Germinal center (tissue), 1 donor: ENCODE measurements around the gene EMCN.
"Not testable (repeated sequence)": the region's sequence is repeated elsewhere in the genome, so short reads cannot be mapped to it uniquely, and the experiment has no call there.

Source experiments
- DNase-seq: peaks from one replicate; pipeline ENCODE4 v3.0.0; 2012; ENCODE audit warnings: mixed read lengths, low spot score

EMCN gene

DNA sequence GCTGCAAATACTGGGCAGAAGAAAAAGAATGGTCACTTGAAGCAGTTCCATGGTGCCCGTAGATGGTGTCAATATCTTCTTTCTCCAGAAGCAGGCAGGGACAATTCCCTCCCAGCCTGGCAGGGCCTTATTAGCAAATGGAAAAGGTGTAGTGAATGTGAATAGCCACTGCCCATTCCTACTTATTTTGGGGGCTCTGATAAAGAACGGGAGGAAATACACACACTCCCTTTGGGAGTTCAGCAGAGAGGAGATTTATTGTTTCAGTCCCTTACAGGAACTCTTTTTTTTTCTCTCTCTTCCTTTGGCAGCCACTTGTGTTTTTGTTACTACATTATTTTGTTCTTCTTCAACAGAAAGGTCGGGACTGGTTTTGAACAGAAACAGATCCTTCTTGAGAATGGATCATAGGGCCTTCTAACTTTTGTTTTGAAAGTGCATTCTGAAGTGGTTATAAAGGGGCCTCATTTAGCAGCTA lies at the start of gene EMCN:
TSS of gene EMCN (minus strand) at position 159 of the 478 bp plus-strand sequence. CDS start at position 51, 108 bp downstream.
- DNase-seq: no peak

DNA sequence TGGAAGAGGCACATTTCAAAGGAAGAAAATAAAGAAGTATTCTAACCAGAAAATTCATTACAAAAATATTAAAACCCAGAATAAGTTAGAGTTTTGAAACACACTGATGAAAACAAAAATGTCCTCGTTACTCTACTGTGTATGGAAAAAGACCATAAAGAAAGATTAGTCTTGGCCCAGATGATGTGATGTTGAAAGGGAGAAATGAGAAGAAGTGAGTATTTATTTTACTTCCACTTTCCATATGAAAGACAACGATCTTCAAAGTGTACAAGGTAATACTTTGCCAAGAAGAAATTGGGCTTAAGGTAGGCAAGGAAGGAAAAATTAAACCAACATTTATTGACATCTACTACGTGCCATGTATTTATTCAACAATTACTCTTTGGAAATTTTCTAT lies 48.6 kb upstream of the EMCN start:
- no peak for DNase-seq

GRCh38 chr4:100557306-100557705 lies 39.5 kb upstream of the EMCN start:
- no peak for DNase-seq

DNA sequence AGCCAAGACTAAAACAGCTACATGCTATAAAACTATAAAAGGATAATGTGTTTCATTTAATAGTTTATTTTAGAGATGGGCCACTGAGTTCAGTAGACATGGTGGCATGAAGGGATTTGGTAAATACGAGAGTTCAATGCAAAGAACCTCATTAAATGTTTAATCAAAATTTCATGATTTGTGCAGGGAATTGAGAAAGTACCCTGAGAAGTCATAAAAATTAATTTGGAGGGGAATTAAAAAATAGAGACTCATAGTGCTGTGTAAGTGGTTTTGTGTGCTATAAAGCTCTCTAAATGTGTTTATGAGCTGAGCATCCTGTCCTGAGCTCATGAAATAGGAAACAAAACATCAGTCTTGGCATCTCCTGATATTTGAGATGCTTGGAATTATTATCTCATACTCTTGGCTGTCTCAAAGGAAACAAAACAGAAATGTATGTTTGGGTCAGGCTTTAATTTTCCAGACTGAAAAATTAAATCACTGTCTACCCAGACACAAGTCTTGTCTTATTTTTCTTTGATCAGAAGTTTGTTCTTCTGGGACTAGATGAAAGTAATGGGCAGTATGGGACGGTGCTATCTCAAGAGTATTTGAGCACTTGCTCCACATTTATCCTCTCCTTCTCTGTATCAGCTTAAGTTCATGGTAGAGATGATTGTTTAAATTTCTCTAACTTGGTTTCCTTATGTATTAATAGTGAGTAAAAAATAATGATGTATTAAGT lies 38.0 kb upstream of the EMCN start:
- no peak for DNase-seq

DNA sequence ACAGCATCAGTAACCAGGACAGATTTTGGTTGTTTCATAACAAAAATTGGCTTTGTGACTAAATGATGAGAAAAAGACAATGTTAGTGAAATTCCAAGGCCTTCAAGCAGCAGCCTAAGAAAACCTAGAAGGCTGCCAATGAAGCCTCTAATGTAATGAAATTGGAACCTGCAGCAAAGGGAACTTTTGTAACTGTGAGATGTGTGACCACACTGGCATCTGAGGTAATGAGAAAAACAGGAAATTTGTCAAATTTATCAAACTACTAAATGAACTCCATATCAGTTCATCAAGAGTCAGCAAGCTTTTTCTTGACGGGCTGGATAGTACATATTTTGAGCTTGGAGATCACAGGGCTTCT lies 30.4 kb upstream of the EMCN start:
- DNase-seq: no peak

DNA sequence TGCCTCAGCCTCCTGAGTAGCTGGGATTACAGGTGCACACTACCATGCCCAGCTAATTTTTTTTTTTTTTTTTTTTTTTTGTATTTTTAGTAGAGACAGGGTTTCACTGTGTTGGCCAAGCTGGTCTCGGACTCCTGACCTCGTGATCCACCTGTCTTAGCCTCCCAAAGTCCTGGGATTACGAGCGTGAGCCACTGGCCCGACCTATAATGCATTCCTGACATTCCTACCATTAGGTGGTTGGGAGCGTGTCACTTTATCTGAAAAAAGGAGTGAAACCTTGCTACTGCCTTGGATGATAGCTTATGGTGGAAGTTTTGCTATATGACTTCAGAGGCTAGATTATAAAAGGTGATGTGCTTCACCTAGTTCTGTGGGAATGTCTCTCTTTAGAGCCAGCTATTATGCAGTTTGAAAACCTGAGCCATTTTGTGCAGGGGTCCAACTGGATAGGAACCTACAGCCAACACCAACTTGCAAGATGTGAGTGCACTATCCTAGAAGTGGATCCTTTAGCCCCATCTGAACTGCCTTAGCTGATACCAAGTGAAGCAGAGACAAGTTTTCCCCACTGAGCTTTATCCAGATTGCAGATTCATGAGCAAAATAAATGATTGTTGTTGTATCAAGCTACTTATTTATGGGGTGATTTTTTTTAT lies 29.8 kb upstream of the EMCN start:
- no peak for DNase-seq

DNA sequence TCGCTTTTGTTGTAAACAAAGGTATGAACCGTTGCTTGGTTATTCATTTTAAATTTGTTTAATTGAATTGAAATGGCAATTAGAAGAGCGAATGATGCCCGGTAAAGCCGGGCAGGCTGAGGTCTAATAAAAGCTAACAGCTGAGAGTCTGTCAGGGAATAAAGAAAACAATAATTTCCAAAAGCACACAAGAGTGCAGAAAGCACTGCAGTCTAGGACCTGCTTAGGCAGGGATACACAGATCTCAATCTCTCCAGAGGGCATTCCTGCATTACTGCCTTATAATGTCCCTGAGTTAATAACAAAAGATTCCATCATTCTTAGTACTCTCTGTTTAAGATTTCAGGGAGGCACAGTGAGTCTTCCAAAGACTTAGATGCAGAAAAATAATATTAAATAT lies 27.6 kb upstream of the EMCN start:
- no peak for DNase-seq

DNA sequence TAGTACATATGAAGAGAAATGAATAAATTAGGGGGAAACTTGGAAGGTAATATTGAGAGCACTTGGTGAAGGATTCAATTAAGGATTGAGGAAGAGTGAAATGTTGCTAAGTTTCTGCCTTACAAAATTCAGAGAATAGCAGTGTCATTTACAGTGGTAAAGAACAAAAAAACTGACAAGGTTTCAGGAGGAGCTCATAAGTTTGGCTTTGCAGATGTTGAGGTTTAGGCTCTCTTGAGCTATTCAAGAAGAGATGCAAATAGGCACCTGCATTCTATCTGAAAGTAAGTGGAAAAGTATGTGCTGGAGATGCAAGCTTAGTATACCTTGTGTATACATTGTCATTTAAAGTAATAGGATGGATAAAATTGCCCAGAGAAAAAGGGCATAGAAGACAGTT lies 22.3 kb upstream of the EMCN start:
- DNase-seq: peak; percentile 5

- DNase-seq: peak; percentile 2
Observed at GRCh38 chr4:100539706-100540105, 21.9 kb upstream of the EMCN start.

DNA sequence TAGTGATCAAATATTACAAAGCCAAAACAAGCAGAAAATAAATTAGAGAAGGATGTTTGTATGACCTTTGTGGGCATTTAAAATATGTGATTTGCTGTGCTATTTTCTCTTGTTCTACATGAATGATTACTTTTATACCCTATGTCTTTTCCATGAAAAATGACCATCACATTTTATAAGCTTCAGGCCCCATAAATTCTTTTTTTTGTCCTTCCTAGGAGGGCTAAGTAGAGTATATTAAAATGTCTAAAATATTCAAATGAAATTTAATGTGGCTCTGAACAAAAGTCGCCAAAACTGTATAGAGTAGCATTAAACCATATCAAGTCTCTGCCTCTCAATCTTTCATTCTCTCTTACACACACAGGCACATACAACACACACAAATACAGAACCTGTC lies 15.9 kb upstream of the EMCN start:
- no peak for DNase-seq

DNA sequence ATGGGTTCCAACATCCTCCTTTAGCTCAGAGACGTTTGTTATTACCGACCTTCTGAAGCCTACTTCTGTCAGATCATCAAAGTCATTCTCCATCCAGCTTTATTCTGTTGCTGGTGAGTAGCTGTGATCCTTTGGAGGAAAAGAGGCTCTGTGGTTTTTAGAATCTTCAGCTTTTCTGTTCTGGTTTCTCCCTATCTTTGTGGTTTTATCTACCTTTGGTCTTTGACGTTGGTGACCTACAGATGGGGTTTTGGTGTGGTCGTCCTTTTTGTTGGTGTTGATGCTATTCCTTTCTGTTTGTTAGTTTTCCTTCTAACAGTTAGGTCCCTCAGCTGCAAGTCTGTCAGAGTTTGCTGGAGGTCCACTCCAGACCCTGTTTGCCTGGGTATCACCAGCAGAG lies 12.3 kb upstream of the EMCN start:
- DNase-seq: not testable (repeated sequence)

- DNase-seq: no peak
Observed at GRCh38 chr4:100525686-100526085, 7.9 kb upstream of the EMCN start.

DNA sequence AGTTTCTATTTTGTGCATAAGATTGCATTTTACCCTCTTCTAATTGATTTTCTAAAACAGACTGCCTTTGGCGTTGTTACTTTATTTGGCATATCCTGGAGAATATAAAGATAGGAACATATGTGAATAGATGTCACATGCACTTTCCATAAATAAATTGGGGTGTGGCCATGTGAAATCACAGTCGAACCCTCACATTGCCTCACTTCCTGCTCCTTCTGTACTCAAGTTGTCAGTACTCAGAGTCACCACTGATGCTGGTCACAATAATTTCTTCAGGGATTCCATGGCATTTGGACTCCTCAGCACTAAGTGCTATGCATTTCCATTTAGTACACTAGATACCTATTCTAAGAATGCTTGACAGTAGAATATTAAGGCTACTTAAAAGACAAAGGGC lies 1.4 kb upstream of the EMCN start:
- no peak for DNase-seq

GRCh38 chr4:100516225-100516624 lies 1.6 kb downstream of the EMCN start:
- no peak for DNase-seq

GRCh38 chr4:100511896-100512295 lies 5.9 kb downstream of the EMCN start:
- DNase-seq: no peak

GRCh38 chr4:100510551-100510950 lies 7.3 kb downstream of the EMCN start:
- no peak for DNase-seq

- no peak for DNase-seq
Observed at GRCh38 chr4:100509386-100509785, 8.4 kb downstream of the EMCN start.

GRCh38 chr4:100508691-100509090 lies 9.1 kb downstream of the EMCN start:
- DNase-seq: no peak

DNA sequence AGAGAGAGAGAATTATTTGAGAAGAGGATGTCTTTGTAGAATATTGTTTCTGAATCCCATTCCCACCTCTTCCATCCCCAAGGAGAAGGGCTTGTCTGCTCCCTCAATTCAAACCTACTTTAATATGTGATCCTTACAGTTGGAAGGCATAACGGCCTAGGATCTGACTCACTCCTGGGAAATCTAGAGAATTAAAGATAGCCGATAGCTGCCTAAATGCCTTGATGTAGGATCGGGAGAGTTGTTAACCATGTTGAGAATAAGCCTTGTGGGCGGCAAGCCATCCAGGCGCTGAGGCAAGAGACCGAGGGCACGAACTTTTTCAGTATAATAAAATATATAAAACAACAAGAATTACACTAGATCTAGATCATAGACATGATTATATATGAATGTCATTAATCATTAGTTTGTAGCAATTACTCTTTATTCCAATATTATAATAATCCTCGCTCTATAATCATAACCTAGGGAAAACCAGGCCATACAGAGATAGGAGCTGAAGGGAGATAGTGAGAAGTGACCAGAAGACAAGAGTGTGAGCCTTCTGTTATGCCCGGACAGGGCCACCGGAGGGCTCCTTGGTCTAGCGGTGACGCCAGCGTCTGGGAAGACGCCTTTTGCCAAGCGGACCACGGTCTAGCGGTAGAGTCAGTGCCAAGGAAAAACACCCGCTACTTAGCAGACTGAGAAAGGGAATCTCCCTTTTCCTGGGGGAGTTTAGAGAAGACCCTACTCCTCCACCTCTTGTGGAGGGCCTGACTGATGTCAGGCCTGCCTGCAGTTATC lies 13.5 kb downstream of the EMCN start:
- no peak for DNase-seq

DNA sequence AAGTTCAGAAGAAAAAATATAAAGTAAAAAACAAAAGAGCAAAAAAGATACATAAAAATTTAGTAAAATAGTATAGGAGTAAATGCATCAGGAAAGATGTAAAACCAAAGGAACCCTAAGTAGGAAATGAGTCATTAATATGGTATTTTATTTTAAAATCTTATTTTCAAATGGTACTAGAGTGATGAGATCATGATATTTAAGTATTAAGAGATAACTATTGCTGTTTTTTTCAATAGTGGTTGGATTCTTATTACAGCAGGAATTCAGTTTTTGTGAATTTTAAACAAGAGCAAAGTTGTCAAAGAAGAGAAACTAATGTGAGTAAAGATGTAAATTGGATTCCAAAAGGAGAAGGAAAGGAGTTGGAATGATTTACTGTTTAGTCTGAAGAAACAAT lies 20.0 kb downstream of the EMCN start:
- DNase-seq: no peak

DNA sequence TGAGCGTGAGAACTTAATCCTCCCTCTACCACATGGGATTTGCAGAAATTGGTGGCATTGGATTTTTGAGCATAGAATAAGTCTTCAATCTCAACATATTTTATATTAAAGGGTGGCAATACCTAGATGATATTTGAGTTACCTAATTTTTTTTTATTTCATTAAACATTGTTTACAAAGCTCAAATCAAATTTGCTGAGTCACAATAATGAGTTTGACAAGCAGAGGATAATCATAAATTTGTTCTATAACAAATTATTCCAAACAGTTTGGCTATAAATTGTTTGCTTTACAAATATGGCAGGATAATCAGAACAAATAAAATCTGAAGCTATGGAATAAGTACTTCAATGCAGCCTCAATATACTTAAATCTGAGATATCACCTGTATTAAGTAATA lies 22.7 kb downstream of the EMCN start:
- no peak for DNase-seq

- DNase-seq: no peak
Observed at GRCh38 chr4:100494166-100494565, 23.7 kb downstream of the EMCN start.

- DNase-seq: no peak
Observed at GRCh38 chr4:100493756-100494155, 24.1 kb downstream of the EMCN start.
